Measurements from ENCODE around the gene MED15. TPM values are rescaled to one million over a fixed set of nuclear protein-coding genes. Genes with fewer than 3 reads are reported as not detected.

MED15 gene
- total and polyA plus RNA-seq, 10 of the 15 experiments (the other 5 are each of a cell fraction or from before 2014, with no cell fraction given) = 1.4 to 75.2 (median 26.9) TPM

DNA sequence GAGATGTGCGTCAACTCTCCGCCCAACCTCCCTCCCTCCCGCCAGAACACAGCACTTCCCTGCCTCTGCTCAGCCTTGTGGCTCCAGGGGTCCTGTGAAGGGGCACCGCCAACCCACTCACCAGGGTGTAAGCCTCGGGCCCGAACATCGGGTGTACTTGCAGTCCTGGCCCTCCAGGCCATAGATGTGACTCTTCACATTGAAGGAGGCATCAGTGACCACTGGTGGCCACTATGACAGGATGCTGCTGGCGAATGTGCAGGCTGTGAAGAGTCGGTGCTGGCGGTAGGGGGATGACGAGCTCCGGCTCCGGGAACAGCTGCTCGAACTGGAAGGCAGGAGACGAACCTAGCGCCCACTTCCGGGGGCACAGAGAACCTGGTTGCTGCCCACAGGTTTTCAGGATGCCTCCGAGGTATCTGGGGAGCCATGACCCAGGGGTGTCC is 97.4 kb downstream of the MED15 start:
- no peaks in the 10 kb centered on the region for H3K27me3 ChIP-seq (replicated peaks in 1 of 2; ENCODE audit: control insufficient read depth in 2 of 2, insufficient read depth in 2 of 2, low read length in 1 of 2)
- no peak for DNase-seq (ENCODE audit: low read depth, low spot score)
- no peaks in the 10 kb centered on the region for H3K36me3 ChIP-seq (ENCODE audit: control insufficient read depth in 2 of 2, insufficient read depth in 2 of 2, low read length in 1 of 2)
- H3K79me2 ChIP-seq (ENCODE audit: control insufficient read depth, insufficient read depth, low read length) = no peaks in the 10 kb centered on the region
- H3K4me3 ChIP-seq = no peak overlapping the region
- intact Hi-C loops (cut with micrococcal nuclease; ENCODE audit: unreplicated experiment) (loop anchor here (5.0 kb wide), 1 partner anchor 138 kb away; no protein-coding TSS in a partner anchor), in situ Hi-C loops (cut with MboI) (loop anchor here (5.0 kb wide), 1 partner anchor 83 kb away; no protein-coding TSS in a partner anchor)
- WGBS (ENCODE audit: insufficient coverage, insufficient replicate concordance, low lambda C conversion rate, missing lambda C conversion rate) = 82% methylated on average over 18 of the region's 18 CpGs
- H3K4me2 ChIP-seq (ENCODE audit: control insufficient read depth, insufficient read depth) = no peak overlapping the region
- H2AFZ ChIP-seq (ENCODE audit: control insufficient read depth, low read depth, low read length) = no peak overlapping the region
- CTCF ChIA-PET = interaction anchor here (0.9 to 2.0 kb wide), 3 partner anchors 94 to 169 kb away, joined by 3 to 12 read pairs (median 3); partner anchors contain the start of gene SERPIND1
- H3K9ac ChIP-seq (ENCODE audit: control insufficient read depth, insufficient read depth, low read length) = no peak overlapping the region
- no peak for ATAC-seq
- TF ChIP-seq MEF2B (IDR thresholded peaks at IDR 0.05; ENCODE audit: partially characterized antibody, poor library complexity, severe bottlenecking) = no peak
- TF ChIP-seq CBX5 (IDR thresholded peaks at IDR 0.05; ENCODE audit: low read depth) = no peak
- TF ChIP-seq CBFB (IDR thresholded peaks at IDR 0.05; ENCODE audit: low read depth) = no peak
- H3K4me1 ChIP-seq (ENCODE audit: control insufficient read depth, insufficient read depth, low read length) = peaks cover 18% of the 10 kb centered on the region
- no peak for FAIRE-seq
- POLR2A ChIA-PET = no interaction called here
- RAD21 ChIA-PET (ENCODE audit: unreplicated experiment) = no interaction called here
- no peak overlapping the region for H3K27ac ChIP-seq (ENCODE audit: control insufficient read depth, insufficient read depth)
- no peaks in the 10 kb centered on the region for H3K9me3 ChIP-seq (replicated peaks; ENCODE audit: control insufficient read depth, insufficient read depth, low read length)
- no peaks in the 10 kb centered on the region for H4K20me1 ChIP-seq (ENCODE audit: control insufficient read depth, insufficient read depth)
- no TSS peak for BruUV-seq (replicated peaks)
- SMC1A ChIA-PET (ENCODE audit: uncharacterized antibody, unreplicated experiment) = no interaction called here

DNA sequence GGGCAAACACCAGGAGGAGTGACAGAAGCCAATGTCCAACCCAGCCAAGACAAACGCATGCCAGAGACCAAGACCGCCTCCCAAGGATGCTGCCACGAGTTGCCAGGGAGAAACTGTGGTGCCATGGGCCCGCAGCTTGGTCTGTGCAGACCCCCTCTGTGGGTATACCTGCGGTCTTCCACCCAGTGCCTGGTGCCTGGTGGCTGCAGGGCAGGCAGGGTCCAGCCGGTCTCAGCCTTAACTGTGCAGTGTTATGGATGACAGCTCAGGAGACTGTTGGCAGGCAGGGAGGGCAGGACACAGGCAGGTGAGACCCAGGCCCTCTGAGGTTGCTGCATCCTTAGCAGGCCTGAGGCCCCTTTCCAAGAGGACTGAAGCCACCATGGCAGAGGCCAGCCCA is 97.9 kb downstream of the MED15 start:
- DNase-seq (ENCODE audit: low read depth, low spot score) (no peak), FAIRE-seq (no peak), ATAC-seq (no peak)
- H3K4me2 ChIP-seq (ENCODE audit: control insufficient read depth, insufficient read depth) = no peak overlapping the region
- no peaks in the 10 kb centered on the region for H3K9me3 ChIP-seq (replicated peaks; ENCODE audit: control insufficient read depth, insufficient read depth, low read length)
- 45% methylated on average over 6 of the region's 6 CpGs for WGBS (ENCODE audit: insufficient coverage, insufficient replicate concordance, low lambda C conversion rate, missing lambda C conversion rate)
- H3K9ac ChIP-seq (ENCODE audit: control insufficient read depth, insufficient read depth, low read length) = no peak overlapping the region
- no peaks in the 10 kb centered on the region for H4K20me1 ChIP-seq (ENCODE audit: control insufficient read depth, insufficient read depth)
- no peaks in the 10 kb centered on the region for H3K79me2 ChIP-seq (ENCODE audit: control insufficient read depth, insufficient read depth, low read length)
- TF ChIP-seq JUNB (IDR thresholded peaks at IDR 0.05) (no peak), ATF3 (IDR thresholded peaks at IDR 0.05; ENCODE audit: borderline replicate concordance, extremely low read depth, low read depth, low read length) (no peak), SREBF2 (IDR thresholded peaks at IDR 0.05; ENCODE audit: low read length) (no peak), KDM1A (IDR thresholded peaks at IDR 0.05; ENCODE audit: borderline replicate concordance) (no peak)
- peaks cover 18% of the 10 kb centered on the region for H3K4me1 ChIP-seq (ENCODE audit: control insufficient read depth, insufficient read depth, low read length)
- POLR2A ChIA-PET = no interaction called here
- in situ Hi-C loops (cut with MboI) = loop anchor here (5.0 kb wide), 1 partner anchor 82 kb away; no protein-coding TSS in a partner anchor
- no TSS peak for BruUV-seq (replicated peaks)
- no peaks in the 10 kb centered on the region for H3K36me3 ChIP-seq (ENCODE audit: control insufficient read depth in 2 of 2, insufficient read depth in 2 of 2, low read length in 1 of 2)
- RAD21 ChIA-PET (ENCODE audit: unreplicated experiment) = no interaction called here
- intact Hi-C loops (cut with micrococcal nuclease; ENCODE audit: unreplicated experiment) = loop anchor here (5.0 kb wide), 1 partner anchor 137 kb away; no protein-coding TSS in a partner anchor
- CTCF ChIA-PET = interaction anchor here (0.9 to 2.0 kb wide), 3 partner anchors 93 to 168 kb away, joined by 3 to 12 read pairs (median 3); partner anchors contain the start of gene SERPIND1
- H3K27me3 ChIP-seq (replicated peaks in 1 of 2; ENCODE audit: control insufficient read depth in 2 of 2, insufficient read depth in 2 of 2, low read length in 1 of 2) = no peaks in the 10 kb centered on the region
- no peak overlapping the region for H2AFZ ChIP-seq (ENCODE audit: control insufficient read depth, low read depth, low read length)
- no peak overlapping the region for H3K27ac ChIP-seq (ENCODE audit: control insufficient read depth, insufficient read depth)
- H3K4me3 ChIP-seq = no peak overlapping the region
- SMC1A ChIA-PET (ENCODE audit: uncharacterized antibody, unreplicated experiment) = no interaction called here

Data from GM12878 (cell line).